Heart right ventricle (tissue), 16 donors: Measurements from ENCODE around the gene NOTO. TPM values are rescaled to one million over a fixed set of nuclear protein-coding genes. Genes with fewer than 3 reads are reported as not detected.

ENCODE experiments used
- ATAC-seq, 8 donors: fragments of 200-7000 bp; cut with Tn5 transposase; one replicate each; pipeline ENCODE4 v1.9.1; 2020; ENCODE audit warnings: mild to moderate bottlenecking in 8 of 8, moderate library complexity in 8 of 8, moderate number of reproducible peaks in 1 of 8
- DNase-seq, 2 donors: peaks; one replicate each; pipeline ENCODE4 v3.0.0-alpha.2; 2020
- H3K27ac ChIP-seq, 10 donors: fragments of 200-600 bp; sonication (generic) in 2 of 10; one replicate each; pipeline versions ENCODE4 v1.5.0 to v1.8.0; 2020 to 2022; ENCODE audit warnings: mild to moderate bottlenecking in 3 of 10
- H3K27me3 ChIP-seq, 7 donors: fragments of 200-600 bp; one replicate each; pipeline ENCODE4 v1.8.0; 2021 to 2022; ENCODE audit warnings: mild to moderate bottlenecking in 2 of 7
- H3K36me3 ChIP-seq, 9 donors: fragments of 200-600 bp; sonication (generic) in 1 of 9; one replicate each; pipeline versions ENCODE4 v1.5.0 to v1.8.0; 2020 to 2022; ENCODE audit warnings: mild to moderate bottlenecking in 2 of 9
- H3K4me1 ChIP-seq, 9 donors: fragments of 200-600 bp; sonication (generic) in 1 of 9; one replicate each; pipeline versions ENCODE4 v1.5.0 to v1.8.0; 2020 to 2022; ENCODE audit warnings: mild to moderate bottlenecking in 4 of 9
- H3K4me3 ChIP-seq, 10 donors: fragments of 200-600 bp; sonication (generic) in 2 of 10; one replicate each; pipeline versions ENCODE4 v1.5.0 to v1.8.0; 2020 to 2022; ENCODE audit warnings: mild to moderate bottlenecking in 7 of 10, moderate library complexity in 2 of 10
- H3K9me3 ChIP-seq, 11 donors: fragments of 200-600 bp in 10 of 11; sonication (generic) in 2 of 11; one replicate each; pipeline versions ENCODE4 v1.5.0 to v1.8.0; 2013 to 2022; ENCODE audit warnings: mild to moderate bottlenecking in 2 of 11, control low read depth in 1 of 11, moderate library complexity in 1 of 11
- WGBS, 2 donors: extraction: QIAGEN DNeasy Blood & Tissue Kit; methylation state at CpG; one replicate each; pipeline ENCODE4 v1.1.7; 2013; ENCODE audit warnings: inconsistent platforms in 1 of 2; 5-methylcytosine and 5-hydroxymethylcytosine counted together
- intact Hi-C, 10 donors: fragments of 100-400 bp; cut with DNase I; formaldehyde crosslinking; loops; one replicate each; pipeline versions ENCODE4 v1.11.1 to v1.14.2; 2022
- polyA plus RNA-seq, 2 donors: library from polyadenylated mRNA; stranded (reverse); fragments of 200-250 nt; gene quantifications; one replicate each; pipeline ENCODE4 v1.2.3, GENCODE V29; 2013
- total RNA-seq, 10 donors: library from RNA; stranded (reverse); fragmentation: NEBNext Ultra II Directional in 3 of 10; extraction: Animal tissue kit (Norgen Biotek cat#: 25700) in 3 of 10; gene quantifications; one replicate each; pipeline versions ENCODE4 v1.2.1 to v1.2.4, GENCODE V29; 2021 to 2023
- TF ChIP-seq, protein P1 (sequence below), 9 donors: fragments of 200-600 bp; sonication (generic) in 2 of 9; IDR thresholded peaks; one replicate each; pipeline versions ENCODE4 v1.5.0 to v1.8.0; 2021 to 2022; ENCODE audit warnings: antibody characterized with exemption in 9 of 9, mild to moderate bottlenecking in 5 of 9, moderate library complexity in 1 of 9
- donor health status: Arrhythmogenic right ventricular cardiomyopathy.
- donor health status: ischemic (EF 13 %, LVEDD 7.1; RV severe dilation, severe dysfunction).
- donor health status: healthy with polysubstance abuse.
- donor health status: DM: no; HTN: yes; CAD: no.
- donor health status: DM: no; HTN: no; CAD: no.
- donor health status: ischemic (EF 25% LVEDD 6.9; RV normal size, moderate dysfunction).
- donor health status: ischemic (EF 25% LVEDD 5.7; RV mildly dilated, moderate dysfunction).
- donor health status: healthy.
- donor health status: DM: yes; HTN: yes; CAD: no.
- donor health status: Ischemic cardiomyopathy.
- donor health status: ischemic (EF 35%, LVEDD 5.7; RV mildly dilated, moderate dysfunction).
- donor health status: nonischemic (EF 11% LVEDD 7.7; RV severe dilation, severe dysfunction).
- donor health status: DM: yes; HTN: yes; CAD: no.
- donor health status: PGD.
- donor health status: ischemic (EF 29% LVEDD 5.4; RV normal size, mild dysfunction).
- donor health status: nonischemic (EF 23%, LVEDD 6.1; RV moderate dilation, normal function).

NOTO gene
- total and polyA plus RNA-seq, 12 donors, result not detected

- Histone ChIP-seq H3K27ac (no peak overlapping the region), H3K4me3 (no peak overlapping the region)
- 57 to 59% methylated on average over 20 of the region's 20 CpGs for WGBS, 2 donors
These were observed 10.2 kb downstream of the NOTO start for GRCh38 chr2:73212448-73213176.

DNA sequence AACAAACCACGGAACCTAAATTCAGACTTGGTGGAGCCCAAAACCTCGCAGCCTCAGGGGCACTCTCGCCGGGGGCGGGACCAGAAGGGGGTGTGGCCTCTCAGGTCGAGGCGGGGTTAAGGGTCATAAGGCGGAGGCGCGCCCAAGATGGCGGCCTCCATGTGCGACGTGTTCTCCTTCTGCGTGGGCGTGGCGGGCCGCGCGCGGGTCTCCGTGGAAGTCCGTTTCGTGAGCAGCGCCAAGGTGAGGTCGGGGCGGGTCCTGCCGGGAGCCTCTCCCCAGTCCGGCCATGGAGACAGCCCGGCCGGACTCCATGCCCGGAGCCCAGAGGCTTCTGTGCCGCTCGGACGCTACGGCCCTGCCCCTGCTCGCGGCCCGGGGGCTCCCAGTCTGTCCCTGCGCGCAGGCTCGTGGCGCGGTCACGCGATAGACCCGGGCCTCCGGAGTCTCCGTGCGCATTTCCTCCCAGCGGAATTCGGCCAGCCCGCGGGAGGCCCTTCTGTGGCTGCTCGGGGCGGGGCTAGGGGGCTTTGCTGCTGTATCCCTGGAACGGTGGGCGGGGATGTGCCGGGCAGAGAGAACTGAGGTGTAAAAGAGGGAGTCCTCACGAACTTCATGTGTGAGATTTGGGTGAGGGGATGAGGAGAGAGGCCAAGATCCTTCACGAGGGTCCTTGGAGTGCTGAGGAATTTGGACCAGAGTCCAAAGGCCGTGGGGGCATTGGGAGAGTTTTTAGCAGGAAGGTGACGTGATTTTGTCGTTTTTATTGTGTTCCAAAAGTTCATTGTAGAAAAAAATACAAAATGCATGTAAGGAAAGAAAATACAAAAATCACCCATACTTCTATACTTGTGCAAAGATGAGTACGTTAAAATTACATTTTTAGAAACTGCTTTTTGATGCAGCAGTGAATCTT is 12.0 kb downstream of the NOTO start, which contains the start of gene SMYD5:
TSS of gene SMYD5 (plus strand) at position 126 of the 916 bp plus-strand sequence. CDS start at position 148, 22 bp downstream.
- peak; percentile 86 to 89 for DNase-seq
- H3K9me3 ChIP-seq, result no peaks in the 10 kb centered on the region
- H3K27ac ChIP-seq, result peak within 1 kb of the TSS in 9 of 10 donors; percentile 57 to 91 (median 80)
- H3K4me3 ChIP-seq, result peak within 1 kb of the TSS; percentile 74 to 97 (median 92)
- 1% methylated on average over 64 of the region's 64 CpGs for WGBS, 2 donors
- peaks cover 0 to 37% (median 24%) of the 10 kb centered on the region in 9 donors for H3K4me1 ChIP-seq
- no peaks in the 10 kb centered on the region for H3K27me3 ChIP-seq
- intact Hi-C loops, result loop anchor here in 1 of 10 donors (5.0 kb wide), 1 partner anchor 37 kb away; no protein-coding TSS in a partner anchor
- peaks cover 0 to 7% (median 0%) of the 10 kb centered on the region in 9 donors for H3K36me3 ChIP-seq
- peak; percentile 90 to 96 (median 94) for ATAC-seq
- TF ChIP-seq, protein P1, sequence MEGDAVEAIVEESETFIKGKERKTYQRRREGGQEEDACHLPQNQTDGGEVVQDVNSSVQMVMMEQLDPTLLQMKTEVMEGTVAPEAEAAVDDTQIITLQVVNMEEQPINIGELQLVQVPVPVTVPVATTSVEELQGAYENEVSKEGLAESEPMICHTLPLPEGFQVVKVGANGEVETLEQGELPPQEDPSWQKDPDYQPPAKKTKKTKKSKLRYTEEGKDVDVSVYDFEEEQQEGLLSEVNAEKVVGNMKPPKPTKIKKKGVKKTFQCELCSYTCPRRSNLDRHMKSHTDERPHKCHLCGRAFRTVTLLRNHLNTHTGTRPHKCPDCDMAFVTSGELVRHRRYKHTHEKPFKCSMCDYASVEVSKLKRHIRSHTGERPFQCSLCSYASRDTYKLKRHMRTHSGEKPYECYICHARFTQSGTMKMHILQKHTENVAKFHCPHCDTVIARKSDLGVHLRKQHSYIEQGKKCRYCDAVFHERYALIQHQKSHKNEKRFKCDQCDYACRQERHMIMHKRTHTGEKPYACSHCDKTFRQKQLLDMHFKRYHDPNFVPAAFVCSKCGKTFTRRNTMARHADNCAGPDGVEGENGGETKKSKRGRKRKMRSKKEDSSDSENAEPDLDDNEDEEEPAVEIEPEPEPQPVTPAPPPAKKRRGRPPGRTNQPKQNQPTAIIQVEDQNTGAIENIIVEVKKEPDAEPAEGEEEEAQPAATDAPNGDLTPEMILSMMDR (IDR thresholded peaks at IDR 0.05), result no peak

More at GRCh38 chr2:73212448-73213176, 10.2 kb downstream of the NOTO start:
- no peaks in the 10 kb centered on the region for H3K27me3 ChIP-seq
- DNase-seq (peak; percentile 47 to 69), ATAC-seq (peak; percentile 57 to 77 (median 70))
- peaks cover 0 to 26% (median 21%) of the 10 kb centered on the region in 9 donors for H3K4me1 ChIP-seq
- no peaks in the 10 kb centered on the region for H3K9me3 ChIP-seq
- TF ChIP-seq, protein P1 (IDR thresholded peaks at IDR 0.05), result peak; percentile 73 to 96 (median 88)
- intact Hi-C loops, result loop anchor here in 2 of 10 donors (1.0 to 5.0 kb wide), 2 partner anchors 35 kb away; no protein-coding TSS in a partner anchor
- no peaks in the 10 kb centered on the region for H3K36me3 ChIP-seq

GRCh38 chr2:73215254-73215653 is 12.9 kb downstream of the NOTO start:
- H3K4me3 ChIP-seq, result peak overlapping the region in 5 of 10 donors; percentile 85 to 96 (median 91)
- intact Hi-C loops, result no loop called here
- peaks cover 0 to 14% (median 0%) of the 10 kb centered on the region in 9 donors for H3K36me3 ChIP-seq
- no peaks in the 10 kb centered on the region for H3K27me3 ChIP-seq
- H3K4me1 ChIP-seq, result peaks cover 0 to 37% (median 24%) of the 10 kb centered on the region in 9 donors
- ATAC-seq (no peak), DNase-seq (no peak)
- no peaks in the 10 kb centered on the region for H3K9me3 ChIP-seq
- peak overlapping the region in 1 of 10 donors; percentile 91 for H3K27ac ChIP-seq
- WGBS, 2 donors, result 79 to 82% methylated on average over 4 of the region's 4 CpGs
- TF ChIP-seq, protein P1 (IDR thresholded peaks at IDR 0.05), result no peak

DNA sequence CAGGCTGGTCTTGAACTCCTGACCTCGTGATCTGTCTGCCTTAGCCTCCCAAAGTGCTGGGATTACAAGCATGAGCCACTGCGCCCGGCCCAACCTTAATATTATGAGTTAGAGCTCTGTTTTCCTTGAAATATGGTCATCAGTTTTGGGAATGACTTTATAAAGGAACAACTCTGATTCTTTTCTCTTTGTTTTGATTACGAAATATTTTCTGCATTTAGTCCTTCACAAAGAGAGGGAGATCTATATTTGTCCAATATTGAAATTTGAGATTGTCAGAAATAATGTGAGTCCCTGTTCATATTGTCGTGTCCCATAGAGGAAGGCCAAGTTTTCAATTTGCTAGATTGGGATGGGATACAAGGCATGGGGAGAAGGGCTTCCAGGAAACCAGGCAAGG is 14.8 kb downstream of the NOTO start:
- TF ChIP-seq, protein P1 (IDR thresholded peaks at IDR 0.05), result no peak
- DNase-seq, result no peak
- intact Hi-C loops, result no loop called here
- Histone ChIP-seq H3K9me3 (no peaks in the 10 kb centered on the region), H3K4me3 (no peak overlapping the region), H3K36me3 (peaks cover 0 to 34% (median 6%) of the 10 kb centered on the region in 9 donors), H3K27ac (no peak overlapping the region), H3K27me3 (no peaks in the 10 kb centered on the region), H3K4me1 (peaks cover 0 to 37% (median 23%) of the 10 kb centered on the region in 9 donors)
- ATAC-seq, result no peak
- WGBS, 2 donors, result 95% methylated on average over 5 of the region's 5 CpGs
